ENCODE data around the gene ARID1B.

DNA sequence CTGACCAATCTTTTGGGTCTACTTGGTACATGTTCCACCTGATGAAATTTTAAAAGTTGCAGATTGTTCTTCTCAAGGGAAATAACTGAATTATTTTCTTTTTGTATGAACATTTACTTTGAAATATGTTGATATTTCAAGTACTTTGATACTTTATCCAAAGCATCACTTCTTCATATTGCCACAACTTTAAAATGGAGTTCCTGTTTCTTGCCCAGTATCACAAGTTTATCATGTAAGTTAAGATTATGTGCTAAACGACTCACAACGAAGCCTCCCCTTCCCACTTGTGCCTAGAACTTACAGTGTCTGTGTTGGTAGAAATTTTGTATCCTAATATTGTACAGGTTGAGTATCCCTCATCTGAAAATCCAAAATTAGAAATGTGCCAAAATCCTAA is 108.4 kb downstream of the ARID1B start:
- TF ChIP-seq, protein P1, sequence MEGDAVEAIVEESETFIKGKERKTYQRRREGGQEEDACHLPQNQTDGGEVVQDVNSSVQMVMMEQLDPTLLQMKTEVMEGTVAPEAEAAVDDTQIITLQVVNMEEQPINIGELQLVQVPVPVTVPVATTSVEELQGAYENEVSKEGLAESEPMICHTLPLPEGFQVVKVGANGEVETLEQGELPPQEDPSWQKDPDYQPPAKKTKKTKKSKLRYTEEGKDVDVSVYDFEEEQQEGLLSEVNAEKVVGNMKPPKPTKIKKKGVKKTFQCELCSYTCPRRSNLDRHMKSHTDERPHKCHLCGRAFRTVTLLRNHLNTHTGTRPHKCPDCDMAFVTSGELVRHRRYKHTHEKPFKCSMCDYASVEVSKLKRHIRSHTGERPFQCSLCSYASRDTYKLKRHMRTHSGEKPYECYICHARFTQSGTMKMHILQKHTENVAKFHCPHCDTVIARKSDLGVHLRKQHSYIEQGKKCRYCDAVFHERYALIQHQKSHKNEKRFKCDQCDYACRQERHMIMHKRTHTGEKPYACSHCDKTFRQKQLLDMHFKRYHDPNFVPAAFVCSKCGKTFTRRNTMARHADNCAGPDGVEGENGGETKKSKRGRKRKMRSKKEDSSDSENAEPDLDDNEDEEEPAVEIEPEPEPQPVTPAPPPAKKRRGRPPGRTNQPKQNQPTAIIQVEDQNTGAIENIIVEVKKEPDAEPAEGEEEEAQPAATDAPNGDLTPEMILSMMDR (IDR thresholded peaks at IDR 0.05 in 2 of 3, conservative IDR thresholded peaks at IDR 0.05 in 1 of 3; ENCODE audit: control insufficient read depth in 2 of 3, extremely low read depth in 1 of 3, insufficient read depth in 1 of 3, low read depth in 3 of 3, low read length in 3 of 3): no peak
- no peak for TF ChIP-seq KDM1A (IDR thresholded peaks at IDR 0.05; ENCODE audit: borderline replicate concordance)
- no peak for TF ChIP-seq RELA (IDR thresholded peaks at IDR 0.05; ENCODE audit: borderline replicate concordance, partially characterized antibody)
- TF ChIP-seq FOXM1 (IDR thresholded peaks at IDR 0.05; ENCODE audit: low read depth, low read length): no peak
- no peak for TF ChIP-seq SPI1 (IDR thresholded peaks at IDR 0.05; ENCODE audit: borderline replicate concordance, insufficient read depth, low read depth, low read length)
- TF ChIP-seq RAD21 (IDR thresholded peaks at IDR 0.05; ENCODE audit: insufficient read depth, low read depth, low read length): no peak

Data from GM12878 (cell line).